Mesothelial cell of epicardium (in vitro differentiated cells): ENCODE measurements around the gene B4GALT1. TPM values are rescaled to one million over a fixed set of nuclear protein-coding genes. Genes with fewer than 3 reads are reported as not detected.
A peak's percentile ranks its signal among the peaks of the same experiment; 100 is the strongest.

Source experiments
- DNase-seq, 2 experiments: peaks; one replicate each; pipeline ENCODE4 v3.0.0; 2021; ENCODE audit warnings: low spot score in 2 of 2; ENCODE audit not compliant: unreplicated experiment in 2 of 2
- H3K27ac Mint-ChIP-seq: 2 replicates; pipeline ENCODE4 v1.8.0; 2021; ENCODE audit warnings: mixed read lengths
- H3K27me3 Mint-ChIP-seq: 2 replicates; pipeline ENCODE4 v1.8.0; 2021; ENCODE audit warnings: low read depth, mixed read lengths
- H3K36me3 Mint-ChIP-seq: 2 replicates; pipeline ENCODE4 v1.8.0; 2021; ENCODE audit warnings: mixed read lengths
- H3K4me1 Mint-ChIP-seq: 2 replicates; pipeline ENCODE4 v1.8.0; 2021; ENCODE audit warnings: mixed read lengths
- H3K4me3 Mint-ChIP-seq: 2 replicates; pipeline ENCODE4 v1.8.0; 2021; ENCODE audit warnings: mild to moderate bottlenecking, moderate library complexity, mixed read lengths
- H3K9me3 Mint-ChIP-seq: 2 replicates; pipeline ENCODE4 v1.8.0; 2021; ENCODE audit warnings: mixed read lengths
- total RNA-seq: library from RNA; stranded (reverse); gene quantifications from 3 replicates; pipeline ENCODE4 v1.2.1, GENCODE V29; 2021
- TF ChIP-seq, protein P1 (sequence below): fragments of 200-600 bp; sonication (generic); IDR thresholded peaks from one replicate; pipeline ENCODE4 v1.5.0; 2021; ENCODE audit warnings: antibody characterized with exemption; ENCODE audit not compliant: unreplicated experiment

Gene B4GALT1
- total RNA-seq, 1 donor from 2014 or later, result 78.3 TPM

- no peaks in the 10 kb centered on the region for H3K27me3 Mint-ChIP-seq
- H3K36me3 Mint-ChIP-seq, result peaks cover 3% of the 10 kb centered on the region
- no peak for DNase-seq
- no peak overlapping the region for H3K4me3 Mint-ChIP-seq
- TF ChIP-seq, protein P1, sequence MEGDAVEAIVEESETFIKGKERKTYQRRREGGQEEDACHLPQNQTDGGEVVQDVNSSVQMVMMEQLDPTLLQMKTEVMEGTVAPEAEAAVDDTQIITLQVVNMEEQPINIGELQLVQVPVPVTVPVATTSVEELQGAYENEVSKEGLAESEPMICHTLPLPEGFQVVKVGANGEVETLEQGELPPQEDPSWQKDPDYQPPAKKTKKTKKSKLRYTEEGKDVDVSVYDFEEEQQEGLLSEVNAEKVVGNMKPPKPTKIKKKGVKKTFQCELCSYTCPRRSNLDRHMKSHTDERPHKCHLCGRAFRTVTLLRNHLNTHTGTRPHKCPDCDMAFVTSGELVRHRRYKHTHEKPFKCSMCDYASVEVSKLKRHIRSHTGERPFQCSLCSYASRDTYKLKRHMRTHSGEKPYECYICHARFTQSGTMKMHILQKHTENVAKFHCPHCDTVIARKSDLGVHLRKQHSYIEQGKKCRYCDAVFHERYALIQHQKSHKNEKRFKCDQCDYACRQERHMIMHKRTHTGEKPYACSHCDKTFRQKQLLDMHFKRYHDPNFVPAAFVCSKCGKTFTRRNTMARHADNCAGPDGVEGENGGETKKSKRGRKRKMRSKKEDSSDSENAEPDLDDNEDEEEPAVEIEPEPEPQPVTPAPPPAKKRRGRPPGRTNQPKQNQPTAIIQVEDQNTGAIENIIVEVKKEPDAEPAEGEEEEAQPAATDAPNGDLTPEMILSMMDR, result no peak
- peak overlapping the region; percentile 84 for H3K27ac Mint-ChIP-seq
- H3K9me3 Mint-ChIP-seq, result no peaks in the 10 kb centered on the region
- H3K4me1 Mint-ChIP-seq, result peaks cover 35% of the 10 kb centered on the region
These were observed 60.1 kb downstream of the B4GALT1 start for GRCh38 chr9:33106827-33107621.

GRCh38 chr9:33106372-33106771 lies 60.8 kb downstream of the B4GALT1 start:
- TF ChIP-seq, protein P1, result no peak
- no peaks in the 10 kb centered on the region for H3K9me3 Mint-ChIP-seq
- DNase-seq, result no peak
- H3K4me3 Mint-ChIP-seq, result no peak overlapping the region
- peak overlapping the region; percentile 48 for H3K27ac Mint-ChIP-seq
- H3K4me1 Mint-ChIP-seq, result peaks cover 38% of the 10 kb centered on the region
- H3K36me3 Mint-ChIP-seq, result no peaks in the 10 kb centered on the region
- H3K27me3 Mint-ChIP-seq, result no peaks in the 10 kb centered on the region

DNA sequence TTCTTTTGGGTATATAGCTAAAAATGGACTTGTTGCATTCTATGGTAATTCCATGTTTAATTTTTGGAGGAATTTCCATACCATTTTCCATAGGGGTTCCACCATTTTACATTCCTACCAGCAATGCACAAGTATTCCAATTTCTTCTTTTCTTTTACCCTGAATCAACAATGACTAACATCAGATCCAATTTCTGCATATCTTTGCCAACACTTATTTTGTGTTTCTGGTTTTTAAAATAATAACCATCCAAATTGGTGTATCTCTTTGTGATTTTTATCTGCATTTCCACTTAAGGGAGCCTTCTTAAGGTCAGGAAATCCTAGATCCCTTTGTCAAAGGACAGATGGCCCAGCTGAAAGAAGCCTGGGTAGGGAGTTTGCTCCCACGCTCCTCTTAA lies 61.2 kb downstream of the B4GALT1 start:
- Mint-ChIP-seq H3K36me3 (no peaks in the 10 kb centered on the region), H3K9me3 (no peaks in the 10 kb centered on the region), H3K4me3 (no peak overlapping the region), H3K4me1 (peaks cover 38% of the 10 kb centered on the region), H3K27me3 (no peaks in the 10 kb centered on the region), H3K27ac (peak overlapping the region; percentile 30)
- DNase-seq, result no peak
- TF ChIP-seq, protein P1, result no peak

GRCh38 chr9:33105504-33105903 lies 61.6 kb downstream of the B4GALT1 start:
- H3K36me3 Mint-ChIP-seq, result no peaks in the 10 kb centered on the region
- H3K27me3 Mint-ChIP-seq, result no peaks in the 10 kb centered on the region
- no peak overlapping the region for H3K4me3 Mint-ChIP-seq
- TF ChIP-seq, protein P1, result no peak
- H3K9me3 Mint-ChIP-seq, result no peaks in the 10 kb centered on the region
- peaks cover 38% of the 10 kb centered on the region for H3K4me1 Mint-ChIP-seq
- DNase-seq, result no peak
- H3K27ac Mint-ChIP-seq, result no peak overlapping the region

- no peak overlapping the region for H3K4me3 Mint-ChIP-seq
- peaks cover 38% of the 10 kb centered on the region for H3K4me1 Mint-ChIP-seq
- H3K9me3 Mint-ChIP-seq, result no peaks in the 10 kb centered on the region
- DNase-seq, result no peak
- peak overlapping the region; percentile 66 for H3K27ac Mint-ChIP-seq
- TF ChIP-seq, protein P1, result no peak
- no peaks in the 10 kb centered on the region for H3K27me3 Mint-ChIP-seq
- H3K36me3 Mint-ChIP-seq, result no peaks in the 10 kb centered on the region
These were observed 62.7 kb downstream of the B4GALT1 start for GRCh38 chr9:33104401-33104800.
